ENCODE results near the gene GRK2.
A peak's percentile ranks its signal among the peaks of the same experiment; 100 is the strongest.

DNA sequence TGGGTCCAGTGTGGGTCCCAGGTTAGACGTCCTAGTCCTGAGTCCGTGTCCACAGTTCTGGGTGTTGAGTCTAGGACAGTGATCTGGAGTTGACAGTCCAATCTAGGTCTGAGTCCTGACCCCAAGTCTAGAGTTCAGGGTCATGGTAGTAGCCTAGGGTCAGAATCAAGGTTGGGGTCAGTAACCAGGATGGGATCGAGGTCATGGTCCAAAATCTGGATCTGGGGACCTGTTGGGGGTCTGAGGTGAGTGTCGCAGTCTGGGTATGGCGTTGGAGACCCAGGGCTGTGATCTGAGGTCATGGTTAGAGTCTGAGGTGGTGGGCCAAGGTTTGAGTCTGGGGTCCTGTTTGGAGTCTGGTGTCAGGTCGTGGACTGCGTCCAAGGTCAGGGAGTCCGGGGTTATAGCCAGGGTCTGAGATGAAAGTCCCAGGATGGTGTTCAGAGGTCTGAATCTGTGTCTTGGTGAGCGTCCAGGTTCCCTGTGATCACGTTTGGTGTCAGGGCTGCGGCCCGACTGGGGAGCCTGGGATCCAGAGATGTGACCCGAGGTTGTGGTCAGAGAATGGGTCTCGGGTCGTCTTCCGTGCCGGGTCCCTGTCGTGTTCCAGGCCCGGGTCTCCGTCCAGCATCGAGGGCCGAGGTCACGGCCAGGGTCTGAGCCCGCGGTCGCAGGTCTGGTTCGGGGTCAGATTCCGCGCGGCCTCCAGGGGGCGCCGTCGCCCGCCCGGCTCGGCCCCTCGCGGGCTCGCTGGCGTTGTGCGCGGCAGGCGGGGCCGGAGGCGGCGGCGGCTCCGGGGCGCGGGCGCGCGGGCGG is 432 bp upstream of the GRK2 start:
- TF ChIP-seq POLR2A (IDR thresholded peaks at IDR 0.05), result no peak
- TF ChIP-seq, protein P1, sequence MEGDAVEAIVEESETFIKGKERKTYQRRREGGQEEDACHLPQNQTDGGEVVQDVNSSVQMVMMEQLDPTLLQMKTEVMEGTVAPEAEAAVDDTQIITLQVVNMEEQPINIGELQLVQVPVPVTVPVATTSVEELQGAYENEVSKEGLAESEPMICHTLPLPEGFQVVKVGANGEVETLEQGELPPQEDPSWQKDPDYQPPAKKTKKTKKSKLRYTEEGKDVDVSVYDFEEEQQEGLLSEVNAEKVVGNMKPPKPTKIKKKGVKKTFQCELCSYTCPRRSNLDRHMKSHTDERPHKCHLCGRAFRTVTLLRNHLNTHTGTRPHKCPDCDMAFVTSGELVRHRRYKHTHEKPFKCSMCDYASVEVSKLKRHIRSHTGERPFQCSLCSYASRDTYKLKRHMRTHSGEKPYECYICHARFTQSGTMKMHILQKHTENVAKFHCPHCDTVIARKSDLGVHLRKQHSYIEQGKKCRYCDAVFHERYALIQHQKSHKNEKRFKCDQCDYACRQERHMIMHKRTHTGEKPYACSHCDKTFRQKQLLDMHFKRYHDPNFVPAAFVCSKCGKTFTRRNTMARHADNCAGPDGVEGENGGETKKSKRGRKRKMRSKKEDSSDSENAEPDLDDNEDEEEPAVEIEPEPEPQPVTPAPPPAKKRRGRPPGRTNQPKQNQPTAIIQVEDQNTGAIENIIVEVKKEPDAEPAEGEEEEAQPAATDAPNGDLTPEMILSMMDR (IDR thresholded peaks at IDR 0.05), result peak in 5 of 6 experiments; percentile 53 to 94 (median 70)

All from adrenal gland (tissue), 5 donors.